Activated B cell treated with CpG ODN at 0.5 μM for 24 hours (primary cell): ENCODE results near the gene ARMH1. TPM values are rescaled to one million over a fixed set of nuclear protein-coding genes. Genes with fewer than 3 reads are reported as not detected.
"Not testable (repeated sequence)": the region's sequence is repeated elsewhere in the genome, so short reads cannot be mapped to it uniquely, and the experiment has no call there.

Experiments used
- ATAC-seq: fragments of 200-7000 bp; cut with Tn5 transposase; one replicate; pipeline ENCODE4 v1.10.0; 2021; ENCODE audit warnings: low read depth, mild to moderate bottlenecking, moderate library complexity
- CTCF ChIA-PET: fragments of 350-600 bp; sonication (Branson Sonifier 250); formaldehyde crosslinking; loops from one replicate; lab custom pipeline; 2021; ENCODE audit warnings: antibody characterized with exemption; lab: Charles Lee
- POLR2A ChIA-PET: fragments of 350-600 bp; sonication (Branson Sonifier 250); formaldehyde crosslinking; loops from one replicate; lab custom pipeline; 2021; ENCODE audit warnings: antibody characterized with exemption; lab: Charles Lee
- DNase-seq: peaks from one replicate; pipeline ENCODE4 v3.0.0; 2022
- H3K27ac Mint-ChIP-seq: one replicate; pipeline ENCODE4 v1.8.0; 2020; ENCODE audit warnings: mixed read lengths
- H3K27me3 Mint-ChIP-seq: one replicate; pipeline ENCODE4 v1.8.0; 2021; ENCODE audit warnings: mixed read lengths
- H3K36me3 Mint-ChIP-seq: one replicate; pipeline ENCODE4 v1.8.0; 2021; ENCODE audit warnings: low read depth, mixed read lengths
- H3K4me1 Mint-ChIP-seq: one replicate; pipeline ENCODE4 v1.8.0; 2021; ENCODE audit warnings: mixed read lengths
- H3K4me3 Mint-ChIP-seq: one replicate; pipeline ENCODE4 v1.8.0; 2020; ENCODE audit warnings: mild to moderate bottlenecking, mixed read lengths
- H3K9me3 Mint-ChIP-seq: one replicate; pipeline ENCODE4 v1.8.0; 2020; ENCODE audit warnings: mixed read lengths
- intact Hi-C: fragments of 100-400 bp; cut with micrococcal nuclease; formaldehyde crosslinking; loops from one replicate; pipeline ENCODE4 v1.15.1; 2024
- total RNA-seq: library from RNA; stranded (reverse); gene quantifications from 2 replicates; pipeline ENCODE4 v1.2.3, GENCODE V29; 2022
- TF ChIP-seq, protein P1 (sequence below): fragments of 200-600 bp; IDR thresholded peaks from one replicate; pipeline ENCODE4 v1.8.0; 2022; ENCODE audit warnings: antibody characterized with exemption, mild to moderate bottlenecking

ARMH1 gene
- total RNA-seq, 1 donor from 2014 or later: 18.1 TPM

DNA sequence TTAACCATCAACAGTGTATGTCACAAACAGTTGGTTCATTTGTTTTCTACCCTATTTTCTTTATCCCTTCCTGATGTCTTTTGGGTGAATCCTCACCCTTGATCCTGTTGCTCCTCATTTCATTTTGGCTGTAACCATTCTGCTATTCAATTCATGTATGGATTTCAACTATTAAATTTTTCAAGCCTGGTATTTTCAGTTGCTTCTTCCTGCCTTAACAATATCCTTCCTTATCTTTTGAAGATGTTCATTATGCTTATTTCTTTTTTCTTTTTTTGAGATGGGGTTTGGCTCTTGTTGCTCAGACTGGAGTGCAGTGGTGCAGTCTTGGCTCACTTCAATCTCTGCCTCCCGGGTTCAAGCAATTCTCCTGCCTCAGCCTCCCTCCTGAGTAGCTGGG, 59.3 kb downstream of the ARMH1 start:
- Mint-ChIP-seq H3K27ac (no peak overlapping the region), H3K9me3 (no peaks in the 10 kb centered on the region), H3K27me3 (no peaks in the 10 kb centered on the region), H3K36me3 (no peaks in the 10 kb centered on the region), H3K4me3 (no peak overlapping the region), H3K4me1 (peaks cover 26% of the 10 kb centered on the region)
- intact Hi-C loops: no loop called here
- ChIA-PET POLR2A (interaction anchor here (3.0 to 8.3 kb wide), 4 partner anchors 11 to 88 kb away, joined by 25 to 516 read pairs (median 154); partner anchors contain the start of gene RPS8), CTCF (interaction anchor here (0.9 kb wide), 1 partner anchor 283 kb away, joined by 3 read pairs; no protein-coding TSS in a partner anchor)
- ATAC-seq (no peak), DNase-seq (no peak)
- TF ChIP-seq, protein P1, sequence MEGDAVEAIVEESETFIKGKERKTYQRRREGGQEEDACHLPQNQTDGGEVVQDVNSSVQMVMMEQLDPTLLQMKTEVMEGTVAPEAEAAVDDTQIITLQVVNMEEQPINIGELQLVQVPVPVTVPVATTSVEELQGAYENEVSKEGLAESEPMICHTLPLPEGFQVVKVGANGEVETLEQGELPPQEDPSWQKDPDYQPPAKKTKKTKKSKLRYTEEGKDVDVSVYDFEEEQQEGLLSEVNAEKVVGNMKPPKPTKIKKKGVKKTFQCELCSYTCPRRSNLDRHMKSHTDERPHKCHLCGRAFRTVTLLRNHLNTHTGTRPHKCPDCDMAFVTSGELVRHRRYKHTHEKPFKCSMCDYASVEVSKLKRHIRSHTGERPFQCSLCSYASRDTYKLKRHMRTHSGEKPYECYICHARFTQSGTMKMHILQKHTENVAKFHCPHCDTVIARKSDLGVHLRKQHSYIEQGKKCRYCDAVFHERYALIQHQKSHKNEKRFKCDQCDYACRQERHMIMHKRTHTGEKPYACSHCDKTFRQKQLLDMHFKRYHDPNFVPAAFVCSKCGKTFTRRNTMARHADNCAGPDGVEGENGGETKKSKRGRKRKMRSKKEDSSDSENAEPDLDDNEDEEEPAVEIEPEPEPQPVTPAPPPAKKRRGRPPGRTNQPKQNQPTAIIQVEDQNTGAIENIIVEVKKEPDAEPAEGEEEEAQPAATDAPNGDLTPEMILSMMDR: no peak

DNA sequence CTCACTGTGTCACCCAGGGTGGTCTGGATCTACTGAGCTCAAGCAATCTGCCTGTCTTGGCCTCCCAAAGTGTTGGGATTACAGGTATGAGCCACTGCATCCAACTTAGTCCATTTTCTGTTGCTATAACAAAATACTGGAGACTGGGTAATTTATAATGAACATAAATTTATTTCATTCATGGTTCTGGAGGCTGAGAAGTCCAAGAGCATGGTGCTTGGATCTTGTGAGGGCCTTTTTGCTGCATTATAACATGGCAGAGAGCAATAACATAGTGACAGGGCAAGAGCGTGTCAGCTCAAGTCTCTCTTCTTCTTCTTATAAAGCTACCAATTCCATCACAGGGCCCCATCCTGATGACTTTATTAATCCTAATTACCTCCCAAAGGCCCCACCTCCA, 61.5 kb downstream of the ARMH1 start:
- peaks cover 24% of the 10 kb centered on the region for H3K4me1 Mint-ChIP-seq
- ATAC-seq (no peak), DNase-seq (no peak)
- H3K4me3 Mint-ChIP-seq: no peak overlapping the region
- TF ChIP-seq, protein P1: no peak
- no peak overlapping the region for H3K27ac Mint-ChIP-seq
- intact Hi-C loops: no loop called here
- H3K36me3 Mint-ChIP-seq: peaks cover 5% of the 10 kb centered on the region
- ChIA-PET POLR2A (interaction anchor here (1.3 to 8.3 kb wide), 3 partner anchors 14 to 73 kb away, joined by 3 to 149 read pairs (median 25); partner anchors contain the start of gene RPS8), CTCF (interaction anchor here (1.2 kb wide), 1 partner anchor 14 kb away, joined by 3 read pairs; no protein-coding TSS in a partner anchor)
- no peaks in the 10 kb centered on the region for H3K27me3 Mint-ChIP-seq
- H3K9me3 Mint-ChIP-seq: no peaks in the 10 kb centered on the region

DNA sequence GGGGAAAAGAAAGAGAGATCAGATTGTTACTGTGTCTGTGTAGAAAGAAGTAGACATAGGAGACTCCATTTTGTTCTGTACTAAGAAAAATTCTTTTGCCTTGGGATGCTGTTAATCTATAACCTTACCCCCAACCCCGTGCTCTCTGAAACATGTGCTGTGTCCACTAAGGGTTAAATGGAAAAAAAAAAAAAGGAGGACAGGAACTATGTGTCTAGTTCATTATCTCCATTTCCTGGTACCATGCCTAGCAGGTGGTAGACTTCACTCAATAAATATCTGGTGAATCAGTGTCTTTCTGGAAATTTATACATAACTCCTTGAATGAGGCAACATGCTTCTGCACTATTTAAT, 64.4 kb downstream of the ARMH1 start:
- POLR2A ChIA-PET: interaction anchor here (0.7 to 3.4 kb wide), 4 partner anchors 8 to 777 kb away, joined by 3 to 21 read pairs (median 16); partner anchors contain the start of genes RNU5D-1 and RPS8
- CTCF ChIA-PET: not testable (repeated sequence)

DNA sequence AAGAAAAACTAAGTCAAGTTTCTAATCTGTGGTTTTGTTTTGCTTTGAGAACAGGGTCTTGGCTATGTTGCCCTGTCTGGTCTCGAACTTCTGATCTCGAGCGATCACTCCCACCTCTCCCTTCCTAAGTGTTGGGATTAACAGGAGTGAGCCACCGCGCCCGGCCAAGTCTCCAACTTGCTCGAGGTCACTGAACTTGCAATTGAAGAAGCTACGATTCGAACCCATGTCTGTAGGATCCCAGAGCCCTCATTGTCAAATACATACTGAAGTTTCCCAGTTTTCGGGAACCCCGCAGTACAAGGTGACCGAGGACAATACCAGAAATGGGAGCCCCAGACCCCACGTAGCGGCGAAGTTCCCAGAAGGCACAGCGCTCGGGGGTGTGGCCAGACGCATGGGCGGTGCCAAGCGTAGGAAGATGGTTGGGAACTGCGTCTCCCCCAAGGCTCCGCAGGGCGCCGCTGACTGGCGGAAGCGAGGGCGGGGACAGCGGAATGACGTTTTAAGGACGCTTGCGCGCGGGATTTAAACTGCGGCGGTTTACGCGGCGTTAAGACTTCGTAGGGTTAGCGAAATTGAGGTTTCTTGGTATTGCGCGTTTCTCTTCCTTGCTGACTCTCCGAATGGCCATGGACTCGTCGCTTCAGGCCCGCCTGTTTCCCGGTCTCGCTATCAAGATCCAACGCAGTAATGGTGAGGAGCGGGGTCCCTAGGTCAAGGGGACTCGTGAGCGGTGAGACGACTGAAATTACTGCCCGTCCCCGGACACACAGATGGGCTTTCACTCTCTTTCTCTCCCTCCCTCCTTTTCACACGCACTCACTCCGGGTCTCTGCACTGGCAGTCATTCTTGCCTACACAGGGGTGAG, 65.0 kb downstream of the ARMH1 start, which contains the start of gene KIF2C:
Gene KIF2C (plus strand): TSS at position 531 of the 872 bp plus-strand sequence. CDS start 96 bp downstream, at position 627.
- TF ChIP-seq, protein P1: no peak
- Mint-ChIP-seq H3K36me3 (peaks cover 5% of the 10 kb centered on the region), H3K27me3 (no peaks in the 10 kb centered on the region), H3K4me3 (peak within 1 kb of the TSS; percentile 93), H3K9me3 (no peaks in the 10 kb centered on the region), H3K27ac (peak within 1 kb of the TSS; percentile 90), H3K4me1 (peaks cover 15% of the 10 kb centered on the region)
- CTCF ChIA-PET: no interaction called here
- ATAC-seq (peak; percentile 100), DNase-seq (peak; percentile 94)
- POLR2A ChIA-PET: interaction anchor here (0.7 to 3.4 kb wide), 6 partner anchors 9 to 777 kb away, joined by 3 to 21 read pairs (median 7); partner anchors contain the start of genes RNU5D-1 and RPS8
- intact Hi-C loops: loop anchor here (1.0 to 2.0 kb wide), 4 partner anchors 8 to 65 kb away; partner anchors contain the start of genes ARMH1, RNU5D-1, RPS8 and TMEM53

More for the DNA sequence above, 64.4 kb downstream of the ARMH1 start:
- not testable (repeated sequence) for H3K27me3 Mint-ChIP-seq, H3K9me3 Mint-ChIP-seq, H3K36me3 Mint-ChIP-seq, DNase-seq, ATAC-seq
- peaks cover 15% of the 10 kb centered on the region for H3K4me1 Mint-ChIP-seq
- peak overlapping the region; percentile 93 for H3K4me3 Mint-ChIP-seq
- peak overlapping the region; percentile 90 for H3K27ac Mint-ChIP-seq
- intact Hi-C loops: loop anchor here (1.0 to 2.0 kb wide), 4 partner anchors 8 to 64 kb away; partner anchors contain the start of genes ARMH1, RNU5D-1, RPS8 and TMEM53

DNA sequence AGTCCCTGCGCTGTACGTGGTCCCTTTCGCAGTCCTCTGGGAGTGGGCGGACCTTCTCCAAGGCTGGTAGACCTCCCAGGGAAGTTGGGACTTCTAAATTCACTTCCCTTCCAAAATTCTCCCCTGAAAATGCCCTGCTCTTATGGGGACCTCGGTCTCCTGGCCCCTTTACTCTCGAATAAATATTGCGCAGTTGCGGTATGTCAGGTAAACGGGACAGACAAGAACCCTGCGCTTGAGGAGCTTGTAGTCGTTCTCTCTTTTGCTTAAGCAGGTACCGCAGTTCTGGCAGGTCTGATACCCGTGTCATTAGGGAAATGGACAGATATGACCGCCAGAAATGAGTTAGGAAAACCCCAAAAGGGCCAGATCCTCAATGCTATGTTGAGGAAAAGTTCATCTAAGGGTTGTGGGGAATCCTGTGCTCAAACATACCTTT, 65.7 kb downstream of the ARMH1 start:
- H3K36me3 Mint-ChIP-seq: peaks cover 5% of the 10 kb centered on the region
- CTCF ChIA-PET: no interaction called here

More for the DNA sequence above, 65.7 kb downstream of the ARMH1 start:
- POLR2A ChIA-PET: interaction anchor here (0.6 to 3.4 kb wide), 8 partner anchors 9 to 35 kb away, joined by 3 to 21 read pairs (median 6); partner anchors contain the start of genes RNU5D-1 and RPS8
- no peak overlapping the region for H3K27ac Mint-ChIP-seq
- intact Hi-C loops: no loop called here
- no peaks in the 10 kb centered on the region for H3K27me3 Mint-ChIP-seq
- H3K4me1 Mint-ChIP-seq: peaks cover 15% of the 10 kb centered on the region
- H3K9me3 Mint-ChIP-seq: no peaks in the 10 kb centered on the region
- TF ChIP-seq, protein P1: no peak
- DNase-seq (no peak), ATAC-seq (no peak)
- peak overlapping the region; percentile 93 for H3K4me3 Mint-ChIP-seq
